T follicular helper cell (primary cell): ENCODE data around the gene ZNF814.
A peak's percentile ranks its signal among the peaks of the same experiment; 100 is the strongest.
"Not testable (repeated sequence)": the region's sequence is repeated elsewhere in the genome, so short reads cannot be mapped to it uniquely, and the experiment has no call there.

Source experiments
- DNase-seq: peaks from one replicate; pipeline ENCODE4 v3.0.0-alpha.2; 2020; ENCODE audit warnings: low read depth

ZNF814 gene

DNA sequence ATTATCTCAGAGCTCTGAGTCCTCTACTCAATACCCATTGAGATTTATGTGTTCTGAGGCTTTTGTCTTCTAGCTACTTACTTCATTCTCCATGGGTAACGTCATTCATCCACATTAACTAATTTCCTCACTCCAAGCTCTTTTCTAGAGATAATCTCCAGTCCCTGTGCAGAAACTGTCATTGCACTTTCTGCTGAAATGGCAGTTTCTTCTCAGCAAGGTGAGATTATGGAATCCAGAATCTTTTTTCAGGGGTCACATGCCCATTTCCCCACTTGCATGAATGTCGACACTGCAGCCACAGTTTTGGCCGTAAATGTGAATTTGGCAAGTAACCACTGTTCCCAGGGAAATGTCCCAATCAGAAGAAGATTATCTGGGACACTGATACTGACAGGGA is 26.5 kb downstream of the ZNF814 start:
- not testable (repeated sequence) for DNase-seq

DNA sequence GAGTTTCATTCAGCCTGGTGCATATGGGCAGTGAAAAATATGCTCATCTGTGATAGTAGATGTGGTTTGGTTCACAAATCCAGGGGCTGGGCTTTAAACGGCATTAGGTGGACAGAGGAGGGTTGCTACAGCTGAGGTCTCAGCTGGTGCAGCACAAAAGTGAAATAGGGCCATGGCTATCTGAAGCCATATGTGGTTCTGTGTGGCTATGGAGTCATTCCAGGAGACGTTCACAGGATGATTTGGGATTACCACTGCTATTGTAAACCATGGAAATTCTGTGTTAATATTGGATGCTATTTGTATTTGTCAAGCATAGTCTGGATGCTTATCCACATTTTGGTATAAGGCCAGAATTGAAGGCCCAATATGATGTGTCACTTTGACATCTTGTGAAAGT is 34.7 kb downstream of the ZNF814 start:
- DNase-seq, result not testable (repeated sequence)

DNA sequence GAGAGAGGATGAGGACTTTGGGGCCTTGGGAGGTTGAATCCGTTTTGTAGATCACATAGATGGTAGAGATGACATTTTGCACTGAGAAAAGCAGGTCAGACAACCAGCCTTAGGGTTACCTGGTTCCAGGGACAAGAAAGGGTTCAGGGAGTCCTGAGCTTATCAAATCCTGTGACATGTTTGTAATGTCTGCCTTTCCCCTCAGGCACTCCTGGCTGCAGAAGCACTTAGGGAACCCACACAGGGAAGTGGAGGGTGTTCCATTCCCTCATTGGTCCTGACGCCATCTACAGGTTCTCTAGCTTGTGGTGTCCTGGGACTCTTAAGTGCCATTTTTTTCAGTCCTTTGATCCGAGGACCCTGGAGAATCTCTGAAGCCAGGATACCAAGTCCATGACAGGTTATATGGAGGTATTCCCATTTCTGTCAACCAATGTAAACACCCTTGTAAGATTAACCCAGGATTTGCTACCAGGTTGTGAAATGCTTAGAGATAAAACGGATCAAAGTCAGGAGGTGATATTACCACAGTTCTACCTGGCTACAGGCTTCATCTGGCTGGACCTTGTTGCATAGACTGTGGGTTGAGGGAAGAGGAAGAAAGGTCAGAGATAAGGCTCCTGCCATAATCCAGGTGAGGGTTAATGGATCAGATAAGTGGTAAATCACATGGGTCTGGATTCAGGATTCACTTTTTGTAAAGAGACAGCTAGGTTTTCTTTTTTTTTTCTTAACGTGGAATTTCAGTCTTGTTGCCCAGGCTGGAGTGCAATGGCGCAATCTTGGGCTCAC is 36.8 kb downstream of the ZNF814 start:
- not testable (repeated sequence) for DNase-seq

DNA sequence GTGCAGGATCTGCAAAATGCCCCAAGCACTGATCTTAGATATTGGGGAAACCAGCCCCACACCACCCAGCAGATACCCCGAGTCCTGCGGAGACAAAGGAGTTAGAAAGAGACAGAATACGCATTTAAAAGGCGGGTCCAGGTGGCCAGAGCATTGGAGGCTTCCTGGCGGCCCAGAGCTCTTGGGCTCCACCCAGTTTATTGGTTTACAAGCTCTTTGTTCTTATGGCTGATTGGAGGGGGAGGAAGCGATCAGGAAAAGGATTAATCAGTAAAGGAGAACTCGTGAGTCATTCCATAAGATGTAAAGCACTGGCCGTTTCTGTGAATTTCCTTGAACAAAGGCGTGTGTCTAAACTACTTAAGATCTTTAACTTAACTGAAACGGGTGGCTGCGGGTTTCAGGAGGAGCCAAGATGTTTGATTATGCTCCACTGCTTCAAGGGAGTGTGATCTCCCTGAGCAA is 38.3 kb downstream of the ZNF814 start:
- no peak for DNase-seq

GRCh38 chr19:57849666-57850473 is 39.0 kb downstream of the ZNF814 start, which contains the start of gene ZNF587:
Gene ZNF587, plus strand, starts transcription at chr19:57849859. Its CDS starts 180 bp downstream, at chr19:57850039.
- peak; percentile 71 for DNase-seq

DNA sequence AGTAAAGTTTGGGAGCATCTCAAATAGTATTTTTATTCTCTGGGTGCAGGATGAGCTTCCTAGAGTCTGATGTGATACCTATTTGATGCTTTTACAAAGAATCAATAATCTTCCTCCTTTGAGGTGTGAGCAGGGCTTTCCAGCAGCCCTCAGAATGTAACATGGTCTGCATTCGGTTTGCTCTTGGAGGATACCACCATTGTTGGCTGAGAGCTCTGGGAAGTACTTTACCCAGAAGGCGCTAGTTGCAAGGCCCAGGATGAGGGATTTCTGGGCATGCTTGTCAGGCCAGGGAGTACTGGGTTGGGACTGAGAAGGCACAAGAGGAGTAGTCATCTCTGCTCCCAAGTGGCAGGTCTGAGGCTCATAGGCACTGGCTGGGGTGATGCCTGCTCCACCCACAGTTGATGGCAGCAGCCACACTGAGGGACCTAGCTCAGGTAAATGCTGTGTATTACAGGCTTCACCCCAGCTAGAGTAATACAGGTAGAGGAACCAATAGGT is 39.6 kb downstream of the ZNF814 start:
- not testable (repeated sequence) for DNase-seq

DNA sequence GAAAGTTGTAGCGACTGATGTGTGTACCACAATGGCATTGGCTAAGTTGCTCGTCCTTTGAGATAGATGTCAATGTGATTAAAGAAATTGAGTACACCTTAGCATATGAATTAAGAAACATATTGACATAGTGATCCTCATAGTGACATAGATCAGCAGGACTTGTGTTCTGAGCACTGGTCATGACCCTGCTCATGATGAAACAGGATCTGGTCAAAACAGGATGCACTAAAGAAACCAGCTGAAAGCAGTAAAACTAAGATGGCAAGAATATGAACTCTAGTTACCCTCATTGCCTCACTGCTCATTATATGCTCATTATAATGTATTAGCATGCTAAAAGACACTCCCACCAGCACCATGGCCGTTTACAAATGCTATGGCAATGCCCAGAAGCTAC is 41.7 kb downstream of the ZNF814 start:
- DNase-seq, result not testable (repeated sequence)

GRCh38 chr19:57841122-57841763 is 47.6 kb downstream of the ZNF814 start:
- DNase-seq, result no peak

- DNase-seq, result not testable (repeated sequence)
Observed at GRCh38 chr19:57838622-57839191, 50.1 kb downstream of the ZNF814 start.

- DNase-seq, result not testable (repeated sequence)
Observed at GRCh38 chr19:57836991-57837390, 51.8 kb downstream of the ZNF814 start.

DNA sequence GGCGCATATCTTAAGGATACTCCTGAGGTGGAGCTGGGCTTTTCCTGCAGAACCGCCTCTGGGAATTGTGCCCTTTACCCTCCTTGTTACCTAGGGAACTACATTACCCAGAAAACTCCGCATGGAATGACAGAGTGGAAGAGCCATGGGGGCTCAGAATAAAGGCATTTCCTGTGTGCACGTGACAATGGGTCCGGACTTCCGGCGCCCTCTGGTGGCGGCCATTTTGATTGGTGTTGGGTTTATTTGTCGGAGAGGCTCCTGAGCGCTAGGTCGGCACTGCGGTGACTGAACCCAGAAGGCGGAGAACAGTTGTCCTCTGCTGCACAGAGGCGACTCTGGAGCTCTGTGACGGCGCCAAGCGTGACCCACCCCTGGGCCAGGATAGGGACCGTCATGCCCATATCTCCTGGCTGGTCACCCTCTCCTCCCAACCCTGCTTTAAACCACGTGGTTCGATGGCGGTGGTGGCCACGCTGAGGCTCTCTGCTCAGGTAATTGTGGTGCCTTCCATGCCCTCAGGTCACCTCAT is 58.7 kb downstream of the ZNF814 start, which contains the start of gene ZNF587B:
ZNF587B (plus strand) TSS at position 229 of the 532 bp plus-strand sequence; CDS start at position 459, 230 bp downstream.
- DNase-seq, result no peak

- no peak for DNase-seq
Observed at GRCh38 chr19:57829316-57829715, 59.5 kb downstream of the ZNF814 start.

GRCh38 chr19:57825511-57825910 is 63.3 kb downstream of the ZNF814 start:
- no peak for DNase-seq

DNA sequence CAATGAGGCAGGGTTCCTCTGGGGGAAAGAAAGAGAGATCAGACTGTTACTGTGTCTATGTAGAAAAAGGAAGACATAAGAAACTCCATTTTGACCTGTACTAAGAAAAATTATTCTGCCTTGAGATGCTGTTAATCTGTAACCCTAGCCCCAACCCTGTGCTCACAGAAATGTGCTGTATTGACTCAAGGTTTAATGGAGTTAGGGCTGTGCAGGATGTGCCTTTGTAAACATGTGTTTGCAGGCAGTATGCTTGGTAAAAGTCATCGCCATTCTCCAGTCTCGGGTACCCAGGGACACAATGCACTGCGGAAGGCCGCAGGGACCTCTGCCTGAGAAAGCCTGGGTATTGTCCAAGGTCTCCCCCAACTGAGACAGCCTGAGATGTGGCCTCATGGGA is 65.2 kb downstream of the ZNF814 start:
- DNase-seq, result not testable (repeated sequence)

DNA sequence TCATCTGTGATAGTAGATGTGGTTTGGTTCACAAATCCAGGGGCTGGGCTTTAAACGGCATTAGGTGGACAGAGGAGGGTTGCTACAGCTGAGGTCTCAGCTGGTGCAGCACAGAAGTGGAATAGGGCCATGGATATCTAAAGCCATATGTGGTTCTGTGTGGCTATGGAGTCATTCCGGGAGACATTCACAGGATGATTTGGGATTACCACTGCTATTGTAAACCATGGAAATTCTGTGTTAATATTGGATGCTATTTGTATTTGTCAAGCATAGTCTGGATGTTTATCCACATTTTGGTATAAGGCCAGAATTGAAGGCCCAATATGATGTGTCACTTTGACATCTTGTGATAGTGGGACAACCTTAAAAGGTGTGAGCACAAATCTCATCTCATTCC is 65.7 kb downstream of the ZNF814 start:
- not testable (repeated sequence) for DNase-seq

GRCh38 chr19:57821501-57821900 is 67.3 kb downstream of the ZNF814 start:
- DNase-seq, result not testable (repeated sequence)

DNA sequence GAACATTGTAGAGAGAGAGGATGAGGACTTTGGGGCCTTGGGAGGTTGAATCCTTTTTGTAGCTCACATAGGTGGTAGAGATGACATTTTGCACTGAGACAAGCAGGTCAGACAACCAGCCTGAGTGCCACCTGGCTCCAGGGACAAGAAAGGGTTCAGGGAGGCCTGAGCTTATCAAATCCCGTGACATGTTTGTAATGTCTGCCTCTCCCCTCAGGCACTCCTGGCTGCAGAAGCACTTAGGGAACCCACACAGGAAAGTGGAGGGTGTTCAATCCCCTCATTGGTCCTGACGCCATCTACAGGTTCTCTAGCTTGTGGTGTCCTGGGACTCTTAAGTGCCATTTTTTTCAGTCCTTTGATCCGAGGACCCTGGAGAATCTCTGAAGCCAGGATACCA is 67.7 kb downstream of the ZNF814 start:
- not testable (repeated sequence) for DNase-seq

- DNase-seq, result no peak
Observed at GRCh38 chr19:57820599-57820998, 68.2 kb downstream of the ZNF814 start.

GRCh38 chr19:57819475-57820148 is 69.2 kb downstream of the ZNF814 start:
- peak; percentile 75 for DNase-seq

DNA sequence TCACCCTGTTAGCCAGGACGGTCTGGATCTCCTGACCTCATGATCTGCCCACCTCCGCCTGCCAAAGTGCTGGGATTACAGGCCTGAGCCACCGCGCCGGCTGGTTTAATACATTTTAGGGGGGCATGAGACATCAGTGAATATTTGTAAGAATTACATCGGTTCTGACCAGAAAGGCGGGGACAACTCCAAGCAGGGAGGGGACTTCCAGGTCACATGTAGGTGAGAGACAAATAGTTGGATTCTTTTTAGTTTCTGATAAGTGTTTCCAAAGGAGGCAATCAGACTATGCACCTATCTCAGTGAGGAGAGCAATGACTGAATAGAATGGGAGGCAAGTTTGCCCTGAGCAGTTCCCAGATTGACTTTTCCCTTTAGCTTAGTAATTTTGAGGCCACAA is 70.5 kb downstream of the ZNF814 start:
- no peak for DNase-seq

DNA sequence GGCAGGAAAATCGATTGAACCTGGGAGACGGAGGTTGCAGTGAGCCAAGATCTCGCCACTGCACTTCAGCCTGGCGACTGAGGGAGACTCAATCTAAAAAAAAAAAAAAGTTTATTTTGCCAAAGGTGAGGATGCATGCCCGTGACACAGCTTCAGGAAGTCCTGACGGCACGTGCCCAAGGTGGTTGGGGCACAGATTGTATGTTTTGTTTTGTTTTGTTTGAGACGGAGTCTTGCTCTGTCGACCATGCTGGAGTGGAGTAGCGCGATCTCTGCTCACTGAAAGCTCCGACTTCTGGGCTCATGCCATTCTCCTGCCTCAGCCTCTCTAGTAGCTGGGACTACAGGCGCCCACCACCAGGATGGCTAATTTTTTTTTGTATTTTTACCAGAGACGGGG is 70.9 kb downstream of the ZNF814 start:
- DNase-seq, result no peak
